B cell (primary cell): ENCODE measurements around the gene TMEM232. TPM values are rescaled to one million over a fixed set of nuclear protein-coding genes. Genes with fewer than 3 reads are reported as not detected.

ENCODE experiments used
- ATAC-seq: fragments of 200-7000 bp; cut with Tn5 transposase; one replicate; pipeline ENCODE4 v1.10.0; 2021; ENCODE audit warnings: low read depth, mild to moderate bottlenecking, moderate number of reproducible peaks, moderate library complexity
- CTCF ChIA-PET: fragments of 350-600 bp; sonication (Branson Sonifier 250); formaldehyde crosslinking; loops from one replicate; lab custom pipeline; 2021; ENCODE audit warnings: antibody characterized with exemption, inconsistent platforms; lab: Charles Lee
- POLR2A ChIA-PET: fragments of 350-600 bp; sonication (Branson Sonifier 250); formaldehyde crosslinking; loops from one replicate; lab custom pipeline; 2021; ENCODE audit warnings: antibody characterized with exemption; lab: Charles Lee
- DNase-seq: peaks from one replicate; pipeline ENCODE4 v3.0.0; 2013
- H2AFZ ChIP-seq: 2 replicates; pipeline ENCODE4 v1.6.1; 2012; ENCODE audit warnings: mild to moderate bottlenecking, low read depth, low read length; ENCODE audit not compliant: insufficient read depth, poor library complexity, severe bottlenecking
- H3K27ac ChIP-seq, 2 donors: 1 replicate in 1 of 2; 2 replicates in 1 of 2; pipeline ENCODE4 v1.5.1; 2012 to 2013; ENCODE audit warnings: low read length in 2 of 2, mild to moderate bottlenecking in 2 of 2, moderate library complexity in 1 of 2
- H3K27me3 ChIP-seq, 4 experiments: fragments of 200-600 bp in 1 of 4; sonication (generic) in 1 of 4; replicated peaks in 1 of 4; 1 replicate in 2 of 4; 2 replicates in 2 of 4; pipeline versions ENCODE4 v1.6.1 to v1.7.0; 2013 to 2016; ENCODE audit warnings: low read length in 3 of 4, mild to moderate bottlenecking in 2 of 4, mixed read lengths in 1 of 4, moderate library complexity in 1 of 4; ENCODE audit not compliant: insufficient read depth in 4 of 4, control insufficient read depth in 3 of 4; ENCODE audit errors: control extremely low read depth in 1 of 4
- H3K36me3 ChIP-seq, 2 experiments: replicated peaks in 1 of 2; 1 replicate in 1 of 2; 2 replicates in 1 of 2; pipeline versions ENCODE4 v1.6.1 to v1.7.1; 2013; ENCODE audit warnings: low read length in 1 of 2; ENCODE audit not compliant: insufficient read depth in 2 of 2, control insufficient read depth in 1 of 2; ENCODE audit errors: control extremely low read depth in 1 of 2, extremely low read depth in 1 of 2
- H3K4me1 ChIP-seq, 2 donors: fragments of 200-600 bp in 1 of 2; sonication (generic) in 1 of 2; 1 replicate in 1 of 2; 2 replicates in 1 of 2; pipeline versions ENCODE4 v1.5.1 to v1.6.1; 2013 to 2017; ENCODE audit warnings: low read length in 2 of 2; ENCODE audit not compliant: control insufficient read depth in 2 of 2, insufficient read depth in 2 of 2
- H3K4me2 ChIP-seq: replicated peaks from 2 replicates; pipeline ENCODE3; 2012; ENCODE audit warnings: mild to moderate bottlenecking, low read depth, low read length; ENCODE audit not compliant: poor library complexity, severe bottlenecking
- H3K4me3 ChIP-seq, 5 experiments: fragments of 200-600 bp in 1 of 5; sonication (generic) in 1 of 5; 1 replicate in 3 of 5; 2 replicates in 2 of 5; pipeline versions ENCODE4 v1.5.1 to v1.7.0; 2011 to 2016; ENCODE audit warnings: low read length in 4 of 5, mild to moderate bottlenecking in 4 of 5, low read depth in 2 of 5, control low read depth in 1 of 5, moderate library complexity in 1 of 5; ENCODE audit not compliant: insufficient read depth in 1 of 5; ENCODE audit errors: control extremely low read depth in 1 of 5, extremely low read depth in 1 of 5
- H3K79me2 ChIP-seq: fragments of 200-600 bp; sonication (generic); one replicate; pipeline ENCODE4 v1.6.0; 2016; ENCODE audit warnings: low read length; ENCODE audit not compliant: control insufficient read depth, insufficient read depth
- H3K9ac ChIP-seq: fragments of 200-600 bp; sonication (generic); 2 replicates; pipeline ENCODE4 v1.6.1; 2017; ENCODE audit warnings: mild to moderate bottlenecking, low read length, moderate library complexity
- H3K9me3 ChIP-seq, 3 donors: one replicate each; pipeline versions ENCODE4 v1.6.1 to v1.7.1; 2013; ENCODE audit warnings: low read length in 2 of 3; ENCODE audit not compliant: control insufficient read depth in 2 of 3, insufficient read depth in 1 of 3; ENCODE audit errors: control extremely low read depth in 1 of 3
- H4K20me1 ChIP-seq: 2 replicates; pipeline ENCODE4 v1.6.0; 2012; ENCODE audit warnings: mild to moderate bottlenecking, low read length; ENCODE audit not compliant: insufficient read depth, control insufficient read depth, poor library complexity, severe bottlenecking
- H3K27ac Mint-ChIP-seq: one replicate; pipeline ENCODE4 v1.8.0; 2021; ENCODE audit warnings: mixed read lengths
- H3K27me3 Mint-ChIP-seq: one replicate; pipeline ENCODE4 v1.8.0; 2021; ENCODE audit warnings: mixed read lengths
- H3K4me1 Mint-ChIP-seq: one replicate; pipeline ENCODE4 v1.8.0; 2021; ENCODE audit warnings: mixed read lengths
- H3K4me3 Mint-ChIP-seq: one replicate; pipeline ENCODE4 v1.8.0; 2021; ENCODE audit warnings: mixed read lengths
- H3K9me3 Mint-ChIP-seq: one replicate; pipeline ENCODE4 v1.8.0; 2022; ENCODE audit warnings: mixed read lengths; ENCODE audit not compliant: insufficient read depth
- CTCF ChIP-seq: fragments of 200-600 bp; IDR thresholded peaks from one replicate; pipeline ENCODE4 v1.8.0; 2022; ENCODE audit warnings: antibody characterized with exemption, mild to moderate bottlenecking
- EZH2 ChIP-seq: IDR thresholded peaks from 2 replicates; pipeline ENCODE4 v1.6.1; 2012; ENCODE audit warnings: borderline replicate concordance, low read depth, mild to moderate bottlenecking, moderate library complexity, low read length; ENCODE audit not compliant: insufficient read depth, poor library complexity, severe bottlenecking
- WGBS: methylation state at CpG from one replicate; pipeline ENCODE4 v1.1.5; 2013; ENCODE audit warnings: missing lambda C conversion rate; ENCODE audit not compliant: insufficient coverage; 5-methylcytosine and 5-hydroxymethylcytosine counted together
- intact Hi-C: fragments of 100-400 bp; cut with micrococcal nuclease; formaldehyde crosslinking; loops from one replicate; pipeline ENCODE4 v1.10.0; 2022
- polyA plus RNA-seq: library from polyadenylated mRNA; depleted of rRNA; stranded (reverse); fragments of >200 nt; gene quantifications from 2 replicates; pipeline ENCODE4 v1.2.3, GENCODE V29; 2012
- total RNA-seq, 2 donors: library from RNA; stranded (reverse); fragments of 120-200 nt in 1 of 2; gene quantifications; 1 replicate in 1 of 2; 2 replicates in 1 of 2; pipeline versions ENCODE4 v1.2.3 to v1.2.4, GENCODE V29; 2013 to 2022

The TMEM232 gene
- total and polyA plus RNA-seq, 2 donors (not counting 1 experiment from before 2014, with no cell fraction given), result 0.49 to 2.9 TPM

GRCh38 chr5:110512266-110512665 lies 214.2 kb downstream of the TMEM232 start:
- POLR2A ChIA-PET, result no interaction called here
- Histone ChIP-seq H3K36me3 (no peaks in the 10 kb centered on the region), H3K9me3 (no peaks in the 10 kb centered on the region), H3K79me2 (no peaks in the 10 kb centered on the region), H3K9ac (no peak overlapping the region), H3K27ac (no peak overlapping the region), H3K4me2 (no peak overlapping the region), H4K20me1 (no peaks in the 10 kb centered on the region), H3K27me3 (no peaks in the 10 kb centered on the region), H3K4me3 (no peak overlapping the region), H2AFZ (no peak overlapping the region), H3K4me1 (no peaks in the 10 kb centered on the region)
- DNase-seq, result no peak
- H3K4me3 Mint-ChIP-seq, result no peak overlapping the region
- CTCF ChIA-PET, result no interaction called here
- WGBS, result 80% methylated on average over 1 of the region's 4 CpGs
- H3K27me3 Mint-ChIP-seq, result no peaks in the 10 kb centered on the region
- H3K9me3 Mint-ChIP-seq, result no peaks in the 10 kb centered on the region
- intact Hi-C loops, result no loop called here
- no peak for ATAC-seq
- H3K27ac Mint-ChIP-seq, result no peak overlapping the region
- H3K4me1 Mint-ChIP-seq, result no peaks in the 10 kb centered on the region
- TF ChIP-seq EZH2 (no peak), CTCF (no peak)

GRCh38 chr5:110510146-110510545 lies 216.3 kb downstream of the TMEM232 start:
- Histone ChIP-seq H3K4me1 (no peaks in the 10 kb centered on the region), H3K27me3 (no peaks in the 10 kb centered on the region), H3K36me3 (no peaks in the 10 kb centered on the region), H2AFZ (no peak overlapping the region), H3K4me2 (no peak overlapping the region), H3K9me3 (no peaks in the 10 kb centered on the region), H3K9ac (no peak overlapping the region), H3K27ac (no peak overlapping the region), H3K4me3 (no peak overlapping the region), H4K20me1 (no peaks in the 10 kb centered on the region), H3K79me2 (no peaks in the 10 kb centered on the region)
- POLR2A ChIA-PET, result no interaction called here
- DNase-seq (no peak), ATAC-seq (no peak)
- Mint-ChIP-seq H3K4me3 (no peak overlapping the region), H3K27ac (no peak overlapping the region), H3K27me3 (no peaks in the 10 kb centered on the region), H3K9me3 (no peaks in the 10 kb centered on the region), H3K4me1 (no peaks in the 10 kb centered on the region)
- CTCF ChIA-PET, result no interaction called here
- TF ChIP-seq CTCF, result no peak
- intact Hi-C loops, result no loop called here
